ENCODE measurements around the gene NCKAP1. TPM values are rescaled to one million over a fixed set of nuclear protein-coding genes. Genes with fewer than 3 reads are reported as not detected.

The NCKAP1 gene
- total and polyA plus RNA-seq, 4 donors = 36.4 to 194 (median 73.1) TPM

- ATAC-seq (ENCODE audit: insufficient read depth, low FRiP score) = no peak
- H3K27ac ChIP-seq (ENCODE audit: low read depth in 1 of 2, low read length in 1 of 2) = no peak overlapping the region
- H3K9ac ChIP-seq (ENCODE audit: insufficient read depth in 1 of 2, low read length in 2 of 2) = no peak overlapping the region
- H3K4me3 ChIP-seq = no peak overlapping the region
- no peaks in the 10 kb centered on the region for H3K27me3 ChIP-seq (ENCODE audit: control insufficient read depth in 3 of 3, insufficient read depth in 3 of 3, low read length in 2 of 3)
- WGBS, 2 donors = 91 to 93% methylated on average over 3 of the region's 3 CpGs
- DNase-seq = no peak
- TF ChIP-seq, protein P1, sequence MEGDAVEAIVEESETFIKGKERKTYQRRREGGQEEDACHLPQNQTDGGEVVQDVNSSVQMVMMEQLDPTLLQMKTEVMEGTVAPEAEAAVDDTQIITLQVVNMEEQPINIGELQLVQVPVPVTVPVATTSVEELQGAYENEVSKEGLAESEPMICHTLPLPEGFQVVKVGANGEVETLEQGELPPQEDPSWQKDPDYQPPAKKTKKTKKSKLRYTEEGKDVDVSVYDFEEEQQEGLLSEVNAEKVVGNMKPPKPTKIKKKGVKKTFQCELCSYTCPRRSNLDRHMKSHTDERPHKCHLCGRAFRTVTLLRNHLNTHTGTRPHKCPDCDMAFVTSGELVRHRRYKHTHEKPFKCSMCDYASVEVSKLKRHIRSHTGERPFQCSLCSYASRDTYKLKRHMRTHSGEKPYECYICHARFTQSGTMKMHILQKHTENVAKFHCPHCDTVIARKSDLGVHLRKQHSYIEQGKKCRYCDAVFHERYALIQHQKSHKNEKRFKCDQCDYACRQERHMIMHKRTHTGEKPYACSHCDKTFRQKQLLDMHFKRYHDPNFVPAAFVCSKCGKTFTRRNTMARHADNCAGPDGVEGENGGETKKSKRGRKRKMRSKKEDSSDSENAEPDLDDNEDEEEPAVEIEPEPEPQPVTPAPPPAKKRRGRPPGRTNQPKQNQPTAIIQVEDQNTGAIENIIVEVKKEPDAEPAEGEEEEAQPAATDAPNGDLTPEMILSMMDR (IDR thresholded peaks at IDR 0.05; ENCODE audit: control extremely low read depth, extremely low read depth) = no peak
- peaks cover 4 to 24% (median 5%) of the 10 kb centered on the region in 4 donors for H3K36me3 ChIP-seq (ENCODE audit: control insufficient read depth in 4 of 4, insufficient read depth in 4 of 4, low read length in 4 of 4)
- H3K4me1 ChIP-seq (ENCODE audit: control insufficient read depth in 5 of 5, insufficient read depth in 5 of 5, low read length in 5 of 5) = peaks cover 0 to 9% (median 0%) of the 10 kb centered on the region in 5 donors
- H3K9me3 ChIP-seq (ENCODE audit: control insufficient read depth in 4 of 4, insufficient read depth in 3 of 4, low read length in 3 of 4) = no peaks in the 10 kb centered on the region
Observed at GRCh38 chr2:182951948-182952663, 86.2 kb downstream of the NCKAP1 start.

GRCh38 chr2:182950546-182950945, 87.7 kb downstream of the NCKAP1 start:
- H3K4me1 ChIP-seq (ENCODE audit: control insufficient read depth in 5 of 5, insufficient read depth in 5 of 5, low read length in 5 of 5) = peaks cover 0 to 12% (median 0%) of the 10 kb centered on the region in 5 donors
- TF ChIP-seq, protein P1 (IDR thresholded peaks at IDR 0.05; ENCODE audit: control extremely low read depth, extremely low read depth) = no peak
- DNase-seq (no peak), ATAC-seq (ENCODE audit: insufficient read depth, low FRiP score) (no peak)
- no peaks in the 10 kb centered on the region for H3K27me3 ChIP-seq (ENCODE audit: control insufficient read depth in 3 of 3, insufficient read depth in 3 of 3, low read length in 2 of 3)
- H3K4me3 ChIP-seq = no peak overlapping the region
- H3K9ac ChIP-seq (ENCODE audit: insufficient read depth in 1 of 2, low read length in 2 of 2) = no peak overlapping the region
- 93 to 96% methylated on average over 3 of the region's 3 CpGs for WGBS, 2 donors
- H3K9me3 ChIP-seq (ENCODE audit: control insufficient read depth in 4 of 4, insufficient read depth in 3 of 4, low read length in 3 of 4) = no peaks in the 10 kb centered on the region
- H3K27ac ChIP-seq (ENCODE audit: low read depth in 1 of 2, low read length in 1 of 2) = no peak overlapping the region
- peaks cover 4 to 17% (median 10%) of the 10 kb centered on the region in 4 donors for H3K36me3 ChIP-seq (ENCODE audit: control insufficient read depth in 4 of 4, insufficient read depth in 4 of 4, low read length in 4 of 4)

- TF ChIP-seq, protein P1 (IDR thresholded peaks at IDR 0.05; ENCODE audit: control extremely low read depth, extremely low read depth) = no peak
- H3K27me3 ChIP-seq (ENCODE audit: control insufficient read depth in 3 of 3, insufficient read depth in 3 of 3, low read length in 2 of 3) = no peaks in the 10 kb centered on the region
- H3K9me3 ChIP-seq (ENCODE audit: control insufficient read depth in 4 of 4, insufficient read depth in 3 of 4, low read length in 3 of 4) = no peaks in the 10 kb centered on the region
- no peak overlapping the region for H3K4me3 ChIP-seq
- H3K4me1 ChIP-seq (ENCODE audit: control insufficient read depth in 5 of 5, insufficient read depth in 5 of 5, low read length in 5 of 5) = peaks cover 0 to 10% (median 0%) of the 10 kb centered on the region in 5 donors
- no peak for ATAC-seq (ENCODE audit: insufficient read depth, low FRiP score)
- H3K9ac ChIP-seq (ENCODE audit: insufficient read depth in 1 of 2, low read length in 2 of 2) = no peak overlapping the region
- WGBS, 2 donors = 81 to 82% methylated on average over 5 of the region's 5 CpGs
- no peak for DNase-seq
- peaks cover 4 to 15% (median 10%) of the 10 kb centered on the region in 4 donors for H3K36me3 ChIP-seq (ENCODE audit: control insufficient read depth in 4 of 4, insufficient read depth in 4 of 4, low read length in 4 of 4)
- H3K27ac ChIP-seq (ENCODE audit: low read depth in 1 of 2, low read length in 1 of 2) = peak overlapping the region in 1 of 2 donors; percentile 88
Observed at GRCh38 chr2:182949572-182950189, 88.6 kb downstream of the NCKAP1 start.

Data from lung (tissue), 12 donors.